Ishikawa (cell line): ENCODE results near the gene SEL1L2.

Experiments
- CEBPB ChIP-seq: IDR thresholded peaks from 2 replicates; pipeline ENCODE4 v1.6.1; 2012
- CREB1 ChIP-seq: IDR thresholded peaks from 2 replicates; pipeline ENCODE4 v1.6.1; 2012; ENCODE audit warnings: low read depth
- EGR1 ChIP-seq: IDR thresholded peaks from 2 replicates; pipeline ENCODE4 v1.6.1; 2012
- EP300 ChIP-seq: IDR thresholded peaks from 2 replicates; pipeline ENCODE4 v1.6.1; 2012; ENCODE audit warnings: borderline replicate concordance
- FOXM1 ChIP-seq: IDR thresholded peaks from 2 replicates; pipeline ENCODE4 v1.6.1; 2012; ENCODE audit warnings: low read depth, borderline replicate concordance
- NFIC ChIP-seq: IDR thresholded peaks from 2 replicates; pipeline ENCODE4 v1.6.1; 2012
- RAD21 ChIP-seq: IDR thresholded peaks from 2 replicates; pipeline ENCODE4 v1.6.1; 2012; ENCODE audit warnings: low read depth
- TAF1 ChIP-seq: IDR thresholded peaks from 2 replicates; pipeline ENCODE4 v1.6.1; 2012; ENCODE audit warnings: low read depth, mild to moderate bottlenecking
- TEAD4 ChIP-seq: IDR thresholded peaks from 2 replicates; pipeline ENCODE4 v1.6.1; 2012
- YY1 ChIP-seq: IDR thresholded peaks from 2 replicates; pipeline ENCODE4 v1.6.1; 2012; ENCODE audit warnings: low read depth
- ZBTB7A ChIP-seq: IDR thresholded peaks from 2 replicates; pipeline ENCODE4 v1.6.1; 2012; ENCODE audit warnings: low read depth
- TF ChIP-seq, protein P1 (sequence below): IDR thresholded peaks from 2 replicates; pipeline ENCODE4 v1.6.1; 2012
- TF ChIP-seq, protein P2 (sequence below): IDR thresholded peaks from 2 replicates; pipeline ENCODE4 v1.6.1; 2012
- TF ChIP-seq, protein P3 (sequence below): IDR thresholded peaks from 2 replicates; pipeline ENCODE4 v1.6.1; 2012; ENCODE audit warnings: low read depth, mild to moderate bottlenecking

The SEL1L2 gene

DNA sequence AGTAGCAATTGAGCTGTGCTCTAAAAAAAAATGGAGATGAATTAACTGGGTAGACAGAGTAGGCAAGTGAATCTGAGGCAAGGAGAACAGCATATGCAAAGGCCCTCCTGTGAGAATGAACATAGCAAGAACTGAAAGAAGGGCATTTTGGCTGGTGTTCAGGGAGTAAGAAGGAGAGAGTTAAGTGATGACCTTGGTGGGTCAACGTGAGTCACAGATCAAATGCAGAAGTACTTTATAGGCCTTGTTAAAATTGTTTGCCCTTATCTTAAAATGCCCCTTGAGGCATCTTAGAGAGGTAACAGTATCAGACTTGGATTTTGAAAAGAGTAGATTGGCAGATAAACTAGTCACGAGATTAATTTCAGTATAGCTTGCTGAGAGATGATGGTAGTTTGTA, 181.0 kb downstream of the SEL1L2 start:
- TF ChIP-seq RAD21 (no peak), EGR1 (no peak), CREB1 (no peak), TEAD4 (no peak), NFIC (no peak), YY1 (no peak), TAF1 (no peak)
- TF ChIP-seq, protein P1, sequence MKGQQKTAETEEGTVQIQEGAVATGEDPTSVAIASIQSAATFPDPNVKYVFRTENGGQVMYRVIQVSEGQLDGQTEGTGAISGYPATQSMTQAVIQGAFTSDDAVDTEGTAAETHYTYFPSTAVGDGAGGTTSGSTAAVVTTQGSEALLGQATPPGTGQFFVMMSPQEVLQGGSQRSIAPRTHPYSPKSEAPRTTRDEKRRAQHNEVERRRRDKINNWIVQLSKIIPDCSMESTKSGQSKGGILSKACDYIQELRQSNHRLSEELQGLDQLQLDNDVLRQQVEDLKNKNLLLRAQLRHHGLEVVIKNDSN, result no peak
- TF ChIP-seq, protein P2, sequence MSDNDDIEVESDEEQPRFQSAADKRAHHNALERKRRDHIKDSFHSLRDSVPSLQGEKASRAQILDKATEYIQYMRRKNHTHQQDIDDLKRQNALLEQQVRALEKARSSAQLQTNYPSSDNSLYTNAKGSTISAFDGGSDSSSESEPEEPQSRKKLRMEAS, result no peak

DNA sequence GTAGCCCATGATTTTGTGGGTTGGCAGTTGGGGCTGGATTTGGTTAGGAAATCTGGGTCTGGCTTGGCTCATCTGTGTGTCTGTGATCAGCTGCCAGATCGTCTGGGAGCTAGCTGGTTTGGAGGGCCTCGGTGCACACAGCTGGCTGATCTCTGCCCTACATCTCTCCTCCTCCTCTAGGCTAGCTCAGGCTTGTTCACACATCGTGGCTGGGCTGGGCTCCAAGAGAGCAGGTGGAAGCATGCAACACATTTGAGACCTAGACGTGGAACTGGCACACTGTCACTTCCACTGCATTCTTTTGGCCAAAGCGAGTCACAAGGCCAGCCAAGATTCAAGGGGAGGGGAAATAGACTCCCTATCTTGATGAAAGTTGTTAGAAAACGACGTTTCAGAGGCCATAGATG, 189.7 kb downstream of the SEL1L2 start:
- TF ChIP-seq RAD21 (no peak), FOXM1 (no peak), YY1 (no peak), TEAD4 (no peak), TAF1 (no peak), CEBPB (no peak), CREB1 (no peak)
- TF ChIP-seq, protein P3, sequence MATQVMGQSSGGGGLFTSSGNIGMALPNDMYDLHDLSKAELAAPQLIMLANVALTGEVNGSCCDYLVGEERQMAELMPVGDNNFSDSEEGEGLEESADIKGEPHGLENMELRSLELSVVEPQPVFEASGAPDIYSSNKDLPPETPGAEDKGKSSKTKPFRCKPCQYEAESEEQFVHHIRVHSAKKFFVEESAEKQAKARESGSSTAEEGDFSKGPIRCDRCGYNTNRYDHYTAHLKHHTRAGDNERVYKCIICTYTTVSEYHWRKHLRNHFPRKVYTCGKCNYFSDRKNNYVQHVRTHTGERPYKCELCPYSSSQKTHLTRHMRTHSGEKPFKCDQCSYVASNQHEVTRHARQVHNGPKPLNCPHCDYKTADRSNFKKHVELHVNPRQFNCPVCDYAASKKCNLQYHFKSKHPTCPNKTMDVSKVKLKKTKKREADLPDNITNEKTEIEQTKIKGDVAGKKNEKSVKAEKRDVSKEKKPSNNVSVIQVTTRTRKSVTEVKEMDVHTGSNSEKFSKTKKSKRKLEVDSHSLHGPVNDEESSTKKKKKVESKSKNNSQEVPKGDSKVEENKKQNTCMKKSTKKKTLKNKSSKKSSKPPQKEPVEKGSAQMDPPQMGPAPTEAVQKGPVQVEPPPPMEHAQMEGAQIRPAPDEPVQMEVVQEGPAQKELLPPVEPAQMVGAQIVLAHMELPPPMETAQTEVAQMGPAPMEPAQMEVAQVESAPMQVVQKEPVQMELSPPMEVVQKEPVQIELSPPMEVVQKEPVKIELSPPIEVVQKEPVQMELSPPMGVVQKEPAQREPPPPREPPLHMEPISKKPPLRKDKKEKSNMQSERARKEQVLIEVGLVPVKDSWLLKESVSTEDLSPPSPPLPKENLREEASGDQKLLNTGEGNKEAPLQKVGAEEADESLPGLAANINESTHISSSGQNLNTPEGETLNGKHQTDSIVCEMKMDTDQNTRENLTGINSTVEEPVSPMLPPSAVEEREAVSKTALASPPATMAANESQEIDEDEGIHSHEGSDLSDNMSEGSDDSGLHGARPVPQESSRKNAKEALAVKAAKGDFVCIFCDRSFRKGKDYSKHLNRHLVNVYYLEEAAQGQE, result no peak
- TF ChIP-seq, protein P2, result no peak

DNA sequence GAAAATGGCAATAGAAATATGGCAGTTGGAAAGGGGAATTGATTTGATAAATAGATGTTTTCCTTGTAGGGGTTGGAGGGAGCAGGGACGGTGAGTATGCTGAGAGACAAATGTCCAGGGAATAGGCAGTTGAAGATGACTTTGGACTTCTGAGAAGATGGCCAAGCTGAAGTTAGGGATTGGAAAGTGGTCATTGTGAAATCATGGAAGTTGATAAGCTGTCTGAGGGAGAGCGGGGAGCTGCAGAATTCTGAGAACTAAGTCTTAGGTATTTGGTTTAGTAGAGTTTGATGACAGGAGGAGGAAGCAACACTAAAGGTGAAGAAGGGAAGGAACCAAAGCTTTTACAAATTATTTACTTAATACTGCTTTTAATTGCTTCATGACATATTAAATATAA, 190.4 kb downstream of the SEL1L2 start:
- TF ChIP-seq EP300 (no peak), TAF1 (no peak), RAD21 (no peak), FOXM1 (no peak), CEBPB (no peak), NFIC (no peak), ZBTB7A (no peak), TEAD4 (no peak), YY1 (no peak)
- TF ChIP-seq, protein P3, result no peak
- TF ChIP-seq, protein P1, result no peak
